CD4-positive, alpha-beta T cell treated with Interleukin-15 for 4 hours (primary cell): ENCODE data around the gene SSR1.
"Not testable (repeated sequence)": the region's sequence is repeated elsewhere in the genome, so short reads cannot be mapped to it uniquely, and the experiment has no call there.

Experiments used
- DNase-seq: peaks from one replicate; pipeline ENCODE4 v3.0.0-alpha.2; 2020; ENCODE audit warnings: low spot score

SSR1 gene

DNA sequence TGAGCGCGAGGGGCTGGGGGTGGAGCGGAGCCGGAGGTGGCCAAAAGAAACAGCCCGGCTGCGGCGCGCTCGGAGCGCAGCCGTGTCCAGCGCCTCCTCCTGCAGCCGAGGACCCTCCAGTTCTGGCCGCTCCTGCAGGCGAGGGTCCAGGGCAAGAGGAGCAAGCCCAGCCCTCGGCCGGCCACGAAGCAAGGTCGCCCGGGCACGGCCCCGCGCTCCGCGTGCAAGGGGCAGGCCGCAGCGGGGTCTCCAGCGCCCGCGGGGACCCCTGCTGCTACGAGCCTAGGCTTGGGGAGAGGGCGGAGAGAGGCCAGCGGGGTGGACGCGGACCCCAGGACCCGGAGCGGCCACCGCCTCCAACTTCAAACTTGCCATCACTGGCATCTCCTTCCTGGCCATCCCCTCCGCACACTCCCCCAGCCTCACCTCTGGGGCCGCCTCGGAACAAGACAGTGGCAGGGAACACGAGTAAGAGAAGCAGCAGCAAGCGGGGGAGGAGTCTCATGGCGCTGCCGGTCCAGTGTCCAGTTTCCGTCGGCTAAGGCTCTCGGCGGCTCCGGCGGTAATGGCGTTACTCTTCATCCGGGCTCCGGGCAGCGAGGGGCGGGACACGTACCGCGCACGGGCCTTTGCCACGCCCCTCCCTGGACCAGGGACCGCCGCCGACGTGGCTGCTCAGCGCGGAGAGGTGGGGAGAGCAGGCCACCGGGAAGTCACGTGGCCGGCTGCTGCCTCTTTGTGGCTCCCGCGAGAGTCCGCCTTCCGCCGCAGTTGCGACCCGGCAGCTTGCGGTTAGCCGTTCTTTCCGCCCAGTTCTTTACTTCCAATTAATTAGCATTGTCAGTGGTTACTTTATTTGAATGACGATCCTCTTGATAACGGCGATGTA is at the start of gene SSR1:
Gene SSR1 (minus strand): TSS at position 584 of the 889 bp plus-strand sequence. CDS start 79 bp downstream, at position 505.
- peak; percentile 93 for DNase-seq

- not testable (repeated sequence) for DNase-seq
Measured at GRCh38 chr6:7351916-7352315, 38.9 kb upstream of the SSR1 start.

DNA sequence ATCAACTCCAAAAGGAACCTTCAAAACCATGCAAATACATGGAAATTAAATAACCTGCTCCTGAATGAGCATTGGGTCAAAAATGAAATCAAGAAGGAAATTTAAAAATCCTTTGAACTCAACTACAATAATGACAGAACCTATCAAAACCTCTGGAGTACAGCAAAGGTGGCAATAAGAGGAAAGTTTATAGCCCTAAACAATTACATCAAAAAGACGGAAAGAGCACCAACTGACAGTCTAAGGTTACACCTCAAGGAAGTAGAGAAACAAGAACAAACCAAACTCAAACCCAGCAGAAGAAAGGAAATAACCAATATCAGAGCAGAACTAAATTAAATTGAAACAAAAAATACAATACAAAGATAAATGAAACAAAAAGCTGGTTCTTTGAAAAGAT is 37.6 kb upstream of the SSR1 start:
- DNase-seq: not testable (repeated sequence)

DNA sequence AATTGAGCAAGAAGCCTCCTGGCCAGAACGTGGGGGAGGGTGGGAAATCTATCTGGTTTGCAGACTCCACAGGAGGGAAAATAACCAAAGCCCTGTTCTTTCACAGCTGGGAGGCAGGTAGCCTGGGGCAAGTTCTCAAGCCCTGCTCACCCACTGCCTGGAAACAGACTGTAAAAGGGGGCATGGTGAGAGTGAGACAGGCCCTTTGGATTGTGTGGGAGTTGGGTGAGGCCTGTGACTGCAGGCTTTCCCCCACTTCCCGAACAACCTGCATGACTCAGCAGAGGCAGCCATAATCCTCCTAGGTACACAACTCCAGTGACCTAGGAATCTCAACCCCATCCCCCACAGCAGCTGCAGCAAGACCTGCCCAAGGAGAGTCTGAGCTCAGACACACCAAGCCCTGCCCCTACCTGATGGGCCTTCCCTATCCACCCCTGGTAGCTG is 34.6 kb upstream of the SSR1 start:
- DNase-seq: not testable (repeated sequence)

DNA sequence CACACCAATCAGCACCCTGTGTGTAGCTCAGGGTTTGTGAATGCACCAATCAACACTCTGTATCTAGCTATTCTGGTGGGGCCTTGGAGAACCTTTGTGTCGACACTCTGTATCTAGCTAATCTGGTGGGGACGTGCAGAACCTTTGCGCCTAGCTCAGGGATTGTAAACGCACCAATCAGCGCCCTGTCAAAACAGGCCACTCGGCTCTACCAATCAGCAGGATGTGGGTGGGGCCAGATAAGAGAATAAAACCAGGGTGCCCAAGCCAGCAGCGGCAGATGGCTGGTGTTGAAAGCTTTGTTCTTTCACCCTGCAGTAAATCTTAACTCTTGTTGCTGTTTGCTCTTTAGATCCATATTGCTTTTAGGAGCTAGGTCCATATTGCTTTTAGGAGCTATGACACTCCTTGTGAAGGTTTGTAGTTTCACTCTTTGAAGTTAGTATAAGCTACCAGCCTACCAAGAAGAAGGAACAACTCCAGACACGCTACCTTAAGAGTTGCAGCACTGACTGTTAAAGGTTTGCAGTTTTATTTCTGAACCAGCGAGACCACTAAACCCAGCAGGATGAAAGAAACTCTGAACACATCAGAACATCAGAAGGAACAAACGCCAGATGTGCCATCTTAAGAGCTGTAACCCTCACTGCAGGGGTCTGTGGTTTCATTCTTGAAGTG is 31.9 kb upstream of the SSR1 start:
- peak; percentile 6 for DNase-seq

DNA sequence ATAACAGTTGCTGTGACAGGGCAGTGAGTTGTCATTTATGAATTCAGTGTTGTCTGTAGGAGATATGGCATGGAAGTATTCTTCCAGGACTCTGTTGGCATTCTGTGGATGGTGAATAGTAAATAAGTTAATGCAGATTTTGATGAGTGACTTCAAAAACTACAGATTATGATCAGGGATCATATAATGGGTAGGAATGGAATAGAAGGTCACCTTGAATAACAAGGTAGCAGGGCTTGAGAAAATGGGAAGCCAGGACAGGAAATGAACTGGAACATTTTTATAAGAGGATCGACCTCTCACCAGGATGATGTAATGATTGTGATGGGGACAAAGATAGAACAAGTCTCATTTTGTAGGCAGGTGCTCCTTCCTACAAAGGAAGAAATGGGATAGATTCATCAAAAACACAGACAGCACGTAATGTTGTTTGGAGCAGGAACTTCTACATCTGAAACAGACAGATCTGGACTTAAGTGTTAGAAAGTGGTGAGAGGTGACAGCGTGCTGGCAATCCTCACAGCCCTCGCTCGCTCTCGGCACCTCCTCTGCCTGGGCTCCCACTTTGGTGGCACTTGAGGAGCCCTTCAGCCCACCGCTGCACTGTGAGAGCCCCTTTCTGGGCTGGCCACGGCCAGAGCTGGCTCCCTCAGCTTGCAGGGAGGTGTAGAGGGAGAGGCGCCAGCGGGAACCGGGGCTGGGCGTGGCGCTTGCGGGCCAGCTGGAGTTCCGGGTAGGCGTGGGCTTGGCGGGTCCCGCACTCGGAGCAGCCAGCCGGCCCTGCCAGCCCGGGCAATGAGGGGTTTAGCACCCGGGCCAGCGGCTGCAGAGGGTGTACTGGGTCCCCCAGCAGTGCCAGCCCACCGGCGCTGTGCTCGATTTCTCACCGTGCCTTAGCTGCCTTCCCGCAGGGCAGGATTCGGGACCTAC is 30.8 kb upstream of the SSR1 start:
- DNase-seq: no peak

DNA sequence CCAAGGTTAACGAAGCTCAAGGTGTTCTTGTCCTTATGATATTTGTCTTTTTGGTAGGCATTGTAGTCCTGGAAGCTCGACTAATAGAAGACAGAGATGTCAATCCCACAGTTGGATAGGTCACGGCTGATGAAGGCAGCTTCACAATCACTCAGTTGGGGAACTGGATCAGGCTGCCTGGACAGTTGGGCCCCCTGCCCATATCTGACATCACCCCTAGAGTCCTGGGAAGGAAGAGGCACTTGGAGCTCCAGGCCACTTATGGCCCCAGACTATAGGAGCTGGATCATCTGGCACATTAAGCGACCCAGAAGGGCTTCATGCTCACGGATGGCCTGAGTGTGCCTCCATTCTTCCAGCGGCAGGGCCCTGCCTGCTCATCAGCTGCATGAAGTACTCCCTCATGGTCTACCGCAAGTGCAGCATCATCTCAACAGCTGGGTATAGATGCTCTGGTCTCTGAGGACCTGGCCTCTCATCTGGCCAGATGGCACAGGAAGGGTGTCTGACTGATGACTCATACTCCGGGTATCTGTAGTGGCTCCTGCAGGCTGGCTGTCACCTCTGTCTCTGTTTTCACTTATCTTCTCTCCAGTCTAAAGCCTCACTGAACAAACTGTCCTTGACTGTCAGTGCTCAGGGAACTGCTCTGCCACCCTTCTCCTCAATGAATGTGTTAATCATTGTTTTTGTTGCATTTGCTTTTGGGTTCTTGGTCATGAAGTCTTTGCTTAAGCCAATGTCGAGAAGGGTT is 29.2 kb upstream of the SSR1 start:
- no peak for DNase-seq

DNA sequence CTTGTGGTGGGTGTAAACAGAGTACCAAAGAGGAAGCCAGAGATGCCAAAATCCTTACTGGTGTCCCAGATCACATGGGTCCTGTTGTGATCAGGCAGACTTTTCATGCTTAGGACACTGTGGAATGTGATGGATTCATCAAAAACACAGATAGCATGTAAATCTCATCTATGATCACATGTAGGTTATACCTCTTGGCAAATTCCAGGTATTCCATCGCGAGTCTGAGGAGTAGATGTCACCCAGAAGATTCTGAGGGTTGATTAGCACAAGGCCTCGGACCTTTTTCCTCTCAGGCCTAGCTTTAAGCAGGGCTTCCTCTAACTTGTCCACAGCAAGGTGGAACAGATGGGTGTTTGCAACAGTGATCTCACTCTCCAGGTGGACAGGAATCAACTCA is 28.3 kb upstream of the SSR1 start:
- no peak for DNase-seq

- not testable (repeated sequence) for DNase-seq
Measured at GRCh38 chr6:7339007-7339732, 26.2 kb upstream of the SSR1 start.

- DNase-seq: no peak
Measured at GRCh38 chr6:7338031-7338430, 25.0 kb upstream of the SSR1 start.

GRCh38 chr6:7335519-7335918 is 22.5 kb upstream of the SSR1 start:
- DNase-seq: no peak

- no peak for DNase-seq
Measured at GRCh38 chr6:7334685-7335084, 21.7 kb upstream of the SSR1 start.

GRCh38 chr6:7332090-7332745 is 19.2 kb upstream of the SSR1 start:
- no peak for DNase-seq

- no peak for DNase-seq
Measured at GRCh38 chr6:7331452-7331851, 18.5 kb upstream of the SSR1 start.

- no peak for DNase-seq
Measured at GRCh38 chr6:7328243-7328642, 15.2 kb upstream of the SSR1 start.

DNA sequence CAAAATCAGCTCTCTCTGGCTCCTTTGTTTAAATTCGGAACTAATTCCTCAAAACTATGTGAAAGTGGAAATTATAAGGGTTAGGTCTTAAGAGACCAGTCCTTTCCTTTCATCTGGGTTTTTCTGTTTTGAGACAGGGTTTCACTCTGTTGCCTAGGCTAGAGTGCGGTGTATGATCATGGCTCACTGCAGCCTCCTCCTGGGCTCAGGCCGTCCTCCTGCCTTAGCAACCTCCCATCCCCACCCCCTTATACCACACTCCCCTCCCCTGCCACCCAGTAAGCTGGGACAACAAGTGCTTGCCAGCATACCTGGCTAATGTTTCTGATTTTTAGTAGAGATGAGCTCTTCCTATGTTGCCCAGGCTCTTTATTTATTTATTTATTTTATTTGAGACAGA is 12.8 kb upstream of the SSR1 start:
- no peak for DNase-seq

GRCh38 chr6:7324520-7324919 is 11.5 kb upstream of the SSR1 start:
- no peak for DNase-seq

- no peak for DNase-seq
Measured at GRCh38 chr6:7323074-7323473, 10.1 kb upstream of the SSR1 start.

DNA sequence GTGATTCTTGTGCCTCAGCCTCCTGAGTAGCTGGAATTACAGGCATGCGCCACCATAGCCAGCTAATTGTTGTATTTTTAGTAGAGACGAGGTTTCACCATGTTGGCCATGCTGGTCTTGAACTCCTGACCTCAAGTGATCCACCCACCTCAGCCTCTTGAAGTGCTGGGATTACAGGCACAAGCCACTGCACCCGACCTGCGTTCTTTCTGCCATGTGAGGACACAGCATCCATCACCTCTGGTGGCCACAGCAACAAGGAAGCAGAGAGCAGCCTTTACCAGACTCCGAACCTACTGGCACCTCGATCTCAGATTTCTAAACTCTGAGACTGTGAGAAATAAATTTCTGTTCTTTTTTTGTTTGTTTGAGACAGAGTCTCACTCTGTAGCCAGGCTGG is 8.9 kb upstream of the SSR1 start:
- not testable (repeated sequence) for DNase-seq

DNA sequence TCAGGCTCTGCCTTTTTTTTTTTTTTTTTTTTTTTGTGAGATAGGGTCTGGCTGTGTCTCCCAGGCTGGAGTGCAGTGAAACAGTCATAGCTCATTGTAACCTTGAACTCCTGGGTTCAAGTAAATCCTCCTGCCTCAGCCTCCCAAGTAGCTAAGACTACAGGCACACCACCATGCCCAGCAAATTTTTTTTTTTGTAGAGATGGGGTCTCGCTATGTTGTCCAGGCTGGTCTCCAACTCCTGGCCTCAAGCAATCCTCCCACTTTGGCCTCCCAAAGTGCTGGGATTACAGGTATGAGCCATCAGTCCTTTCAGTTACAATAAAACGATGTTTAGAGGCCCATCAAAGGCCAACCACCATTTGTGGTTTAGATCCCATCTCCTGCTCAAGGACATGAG is 6.4 kb upstream of the SSR1 start:
- not testable (repeated sequence) for DNase-seq
